HG03457 (cell line): ENCODE data around the gene UBE2C.
"Not testable (repeated sequence)": the region's sequence is repeated elsewhere in the genome, so short reads cannot be mapped to it uniquely, and the experiment has no call there.

Experiments
- ATAC-seq: cut with Tn5 transposase; IDR thresholded peaks from one replicate; pipeline ENCODE4 v1.9.1; 2021; ENCODE audit warnings: moderate number of reproducible peaks; ENCODE audit not compliant: unreplicated experiment

Gene UBE2C

DNA sequence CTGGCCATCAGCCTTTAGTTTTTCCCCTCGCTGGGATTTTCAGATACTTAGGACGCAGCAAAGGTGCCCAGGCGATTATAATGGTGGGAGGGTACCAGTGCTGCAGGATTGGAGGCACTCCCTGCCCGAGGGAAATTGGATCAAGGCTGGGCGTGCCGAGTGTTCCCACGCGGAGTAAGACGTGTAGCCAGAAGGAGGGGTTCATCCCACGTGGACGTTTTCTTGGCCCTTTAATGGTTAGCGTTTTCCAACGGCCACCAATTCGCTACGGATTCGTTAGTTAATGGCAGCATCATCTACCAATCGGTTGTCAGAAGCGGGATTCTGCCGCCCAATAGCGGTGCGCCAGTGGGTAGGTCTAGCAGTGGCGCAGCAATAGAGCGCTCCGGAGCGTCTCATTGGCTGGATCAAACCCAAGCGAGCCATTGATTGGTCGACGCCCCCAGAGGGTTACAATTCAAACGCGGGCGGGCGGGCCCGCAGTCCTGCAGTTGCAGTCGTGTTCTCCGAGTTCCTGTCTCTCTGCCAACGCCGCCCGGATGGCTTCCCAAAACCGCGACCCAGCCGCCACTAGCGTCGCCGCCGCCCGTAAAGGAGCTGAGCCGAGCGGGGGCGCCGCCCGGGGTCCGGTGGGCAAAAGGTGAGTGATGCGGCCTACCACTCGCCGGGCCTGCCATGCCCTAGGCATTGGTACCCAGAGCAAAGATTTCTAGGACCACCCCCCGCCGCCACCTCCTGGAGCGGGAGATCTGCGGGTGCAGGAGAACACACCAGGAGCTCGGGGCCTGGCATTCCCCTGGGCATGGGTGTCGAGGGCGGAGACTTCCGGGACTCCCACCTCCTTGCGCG lies at the start of gene UBE2C:
UBE2C (plus strand) TSS at position 488 of the 849 bp plus-strand sequence; CDS start at position 540, 52 bp downstream.
- peak; percentile 85 for ATAC-seq

GRCh38 chr20:45764618-45765282 lies 47.7 kb upstream of the UBE2C start:
- ATAC-seq = not testable (repeated sequence)

- ATAC-seq = no peak
Observed at GRCh38 chr20:45765307-45765875, 47.1 kb upstream of the UBE2C start.

GRCh38 chr20:45765980-45766379 lies 46.5 kb upstream of the UBE2C start:
- no peak for ATAC-seq

- no peak for ATAC-seq
Observed at GRCh38 chr20:45768479-45768878, 44.0 kb upstream of the UBE2C start.

GRCh38 chr20:45771182-45771759 lies 41.2 kb upstream of the UBE2C start:
- ATAC-seq = no peak

DNA sequence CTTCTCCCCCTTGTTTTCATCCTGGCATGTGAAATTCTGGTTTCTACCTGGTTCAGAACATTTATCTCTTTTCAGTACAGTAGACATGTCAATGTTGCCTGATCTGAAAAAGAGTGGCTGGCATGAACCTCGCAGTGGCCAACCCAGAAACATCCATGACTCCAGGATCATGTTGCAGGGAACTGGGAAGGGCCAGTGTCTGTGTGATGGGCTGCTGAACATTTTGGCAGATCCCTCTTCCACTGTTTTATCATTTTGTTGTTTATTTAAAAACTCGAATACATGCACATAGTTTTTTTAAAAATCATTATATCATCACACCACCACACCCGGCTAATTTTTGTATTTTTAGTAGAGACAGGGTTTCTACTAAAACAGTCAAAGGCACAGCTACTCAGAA lies 39.8 kb upstream of the UBE2C start:
- no peak for ATAC-seq

GRCh38 chr20:45774945-45775344 lies 37.5 kb upstream of the UBE2C start:
- no peak for ATAC-seq

DNA sequence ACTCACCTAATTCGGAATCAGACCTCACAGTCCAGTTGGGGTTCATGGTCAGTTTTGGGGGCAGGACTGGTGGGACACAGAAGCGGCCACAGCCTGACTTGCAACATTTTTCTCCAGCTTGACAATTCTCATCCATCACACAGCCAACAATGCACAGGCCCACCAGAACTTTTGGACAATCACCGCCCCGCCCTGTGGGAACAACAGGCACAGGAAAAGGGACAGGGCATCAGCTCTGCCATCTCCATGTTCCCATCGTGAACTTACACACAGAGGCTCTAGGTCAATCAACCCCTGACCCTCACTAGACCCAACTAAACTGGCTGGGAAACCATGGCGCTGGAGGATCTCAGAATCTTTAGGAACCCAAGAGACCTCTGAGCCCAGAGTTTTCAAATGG lies 37.0 kb upstream of the UBE2C start:
- ATAC-seq = no peak

DNA sequence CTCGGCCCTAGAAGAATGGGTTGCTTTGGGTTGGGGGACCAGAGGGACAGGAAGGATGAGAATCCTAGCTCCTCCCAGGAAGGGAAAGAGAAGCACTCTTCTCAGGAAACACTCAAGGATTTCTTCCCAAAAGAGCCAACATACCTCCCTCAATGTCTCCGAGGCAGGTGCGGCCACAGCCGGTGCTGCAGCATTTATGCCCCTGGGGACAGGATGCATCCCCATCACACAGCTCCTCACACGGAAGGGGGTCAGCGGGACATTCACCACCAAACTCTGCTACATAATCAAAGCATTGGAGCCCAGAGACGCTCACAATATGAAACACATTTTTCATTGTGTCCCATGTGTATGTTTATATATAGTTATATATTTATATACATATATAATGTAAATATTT lies 35.5 kb upstream of the UBE2C start:
- no peak for ATAC-seq

DNA sequence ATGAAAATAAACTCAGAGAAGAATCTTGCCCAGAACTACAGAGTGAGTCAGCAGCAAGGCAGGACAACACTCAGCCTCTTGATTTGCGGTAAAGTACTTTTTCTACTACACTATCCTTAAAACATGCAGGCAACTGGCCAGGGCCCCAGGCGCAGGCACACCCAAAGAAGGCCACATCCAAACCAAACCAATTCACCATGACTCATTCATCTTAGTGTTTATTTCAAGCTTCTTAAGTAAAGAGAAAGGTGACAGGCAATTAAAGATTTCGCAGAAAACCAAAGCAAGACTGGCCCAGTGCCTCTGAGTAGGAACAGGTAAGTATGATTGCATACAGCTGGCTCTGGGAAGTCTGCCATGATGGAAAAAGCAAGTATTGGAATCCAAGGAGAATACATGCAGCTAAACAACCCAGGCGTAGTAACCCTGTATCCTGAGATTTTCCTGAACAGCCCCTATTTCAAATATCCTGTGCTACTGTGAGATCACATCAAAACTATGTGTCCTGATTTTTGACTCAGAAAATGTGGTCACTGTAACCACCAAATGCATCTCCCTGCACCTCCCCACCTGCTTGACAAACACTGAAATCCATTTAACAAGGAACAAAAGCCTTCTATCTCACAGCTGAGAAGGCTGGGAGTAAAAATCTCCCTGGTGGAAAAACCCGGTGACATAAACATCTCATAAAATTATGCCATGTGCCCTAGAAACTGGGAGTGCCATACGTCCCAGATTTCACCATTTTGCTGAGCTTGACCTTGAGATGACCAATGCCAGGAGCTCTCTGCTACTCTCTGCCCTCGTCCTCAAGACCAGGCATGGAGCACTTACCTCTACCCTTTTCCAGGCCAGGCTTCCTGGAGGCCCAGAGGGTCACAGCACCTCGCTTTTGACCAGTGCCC lies 33.2 kb upstream of the UBE2C start:
- ATAC-seq = no peak

GRCh38 chr20:45780159-45780558 lies 32.3 kb upstream of the UBE2C start:
- no peak for ATAC-seq

DNA sequence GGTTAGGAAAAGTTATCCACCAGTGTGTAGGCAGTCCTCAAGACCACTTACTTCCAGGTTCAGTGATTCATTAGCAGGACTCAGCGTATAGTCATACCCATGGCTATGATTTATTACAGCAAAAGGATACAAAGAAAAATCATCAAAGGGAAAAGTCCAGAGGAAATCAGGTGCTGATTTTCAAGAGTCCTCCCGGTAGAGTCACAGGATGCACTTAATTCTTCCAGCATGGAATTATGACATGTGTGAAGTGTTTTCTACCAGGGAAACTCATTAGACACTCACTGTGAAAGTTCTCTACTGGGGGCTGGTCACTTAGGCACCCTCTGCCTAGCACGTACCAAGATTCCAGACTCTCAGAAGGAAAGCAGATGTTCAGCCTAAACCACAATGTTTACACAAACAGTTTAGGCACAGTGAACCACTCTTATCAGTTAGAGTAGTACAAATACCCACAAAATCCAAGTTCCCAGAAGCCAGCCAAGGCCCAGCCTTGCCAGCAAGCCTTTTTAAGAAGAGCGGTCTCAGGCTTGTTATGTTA lies 31.0 kb upstream of the UBE2C start:
- ATAC-seq = no peak

GRCh38 chr20:45782890-45783289 lies 29.6 kb upstream of the UBE2C start:
- no peak for ATAC-seq

DNA sequence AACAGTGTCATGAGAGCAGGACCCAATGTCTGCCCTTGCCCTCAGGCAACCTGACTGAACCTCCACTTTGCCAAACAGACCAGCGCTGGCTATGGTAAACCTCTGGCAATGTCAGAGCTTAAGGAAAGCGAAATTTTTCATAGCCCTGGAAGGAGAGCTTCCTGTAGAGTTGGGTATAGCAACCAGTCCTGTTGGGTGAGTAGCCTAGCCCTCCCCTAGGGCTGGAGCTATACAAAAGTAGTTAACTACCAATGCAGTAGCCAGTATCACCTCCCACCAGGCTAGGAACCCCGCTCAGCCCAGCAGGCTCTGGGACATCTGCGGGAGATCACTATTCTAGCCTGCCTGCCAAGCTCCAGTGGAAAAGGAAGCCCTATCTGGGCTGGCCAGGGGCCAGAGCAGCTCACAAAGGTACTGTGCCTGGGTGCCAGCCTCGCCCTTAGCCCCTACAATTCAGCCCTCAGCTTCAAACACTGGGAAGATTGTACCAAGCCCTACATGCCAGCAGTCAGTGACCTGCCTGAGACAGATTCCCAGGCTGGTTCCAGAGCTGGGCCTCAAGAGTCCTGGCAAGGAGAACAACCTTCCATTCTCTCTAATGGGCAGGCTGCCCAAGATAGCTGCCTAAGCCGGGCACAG lies 28.7 kb upstream of the UBE2C start:
- ATAC-seq = no peak

- no peak for ATAC-seq
Observed at GRCh38 chr20:45788351-45788750, 24.1 kb upstream of the UBE2C start.

DNA sequence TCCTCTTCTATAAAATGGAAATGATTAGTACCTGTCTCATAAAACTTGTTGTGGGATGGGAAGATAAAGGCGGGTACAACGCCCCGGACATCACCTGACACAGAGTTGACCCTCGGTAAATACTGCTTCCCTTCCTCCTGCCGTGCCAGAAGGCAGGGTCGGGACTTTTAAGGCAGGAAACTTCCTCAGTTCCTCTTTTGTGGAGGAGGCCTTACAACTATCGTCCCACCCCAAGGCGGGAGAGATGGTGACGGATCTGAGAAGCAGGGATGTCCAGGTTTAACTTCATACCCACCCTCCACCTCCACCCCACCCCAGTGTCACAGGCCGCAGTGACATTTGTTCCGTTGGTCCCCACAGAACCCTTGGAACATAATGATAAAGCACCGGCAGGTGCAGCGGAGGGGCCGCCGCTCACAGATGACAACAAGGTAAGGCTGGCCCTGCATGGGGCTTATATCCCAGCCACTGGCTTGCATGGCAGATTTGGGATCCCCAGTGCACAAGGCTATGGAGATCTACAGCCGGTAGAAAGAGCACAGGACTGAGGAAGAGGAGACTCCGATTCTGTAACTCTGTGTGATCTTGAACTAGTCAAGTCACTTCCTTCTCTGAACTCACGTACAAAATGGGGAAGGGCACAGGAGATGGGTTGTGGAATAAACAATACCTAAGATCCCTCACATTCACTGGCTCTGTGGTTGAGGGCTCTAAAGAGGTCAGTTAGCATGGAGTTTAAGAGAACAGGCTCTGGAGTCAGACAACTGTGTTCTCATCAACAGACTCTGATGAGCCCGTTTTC lies 19.9 kb upstream of the UBE2C start:
- ATAC-seq = peak; percentile 7

DNA sequence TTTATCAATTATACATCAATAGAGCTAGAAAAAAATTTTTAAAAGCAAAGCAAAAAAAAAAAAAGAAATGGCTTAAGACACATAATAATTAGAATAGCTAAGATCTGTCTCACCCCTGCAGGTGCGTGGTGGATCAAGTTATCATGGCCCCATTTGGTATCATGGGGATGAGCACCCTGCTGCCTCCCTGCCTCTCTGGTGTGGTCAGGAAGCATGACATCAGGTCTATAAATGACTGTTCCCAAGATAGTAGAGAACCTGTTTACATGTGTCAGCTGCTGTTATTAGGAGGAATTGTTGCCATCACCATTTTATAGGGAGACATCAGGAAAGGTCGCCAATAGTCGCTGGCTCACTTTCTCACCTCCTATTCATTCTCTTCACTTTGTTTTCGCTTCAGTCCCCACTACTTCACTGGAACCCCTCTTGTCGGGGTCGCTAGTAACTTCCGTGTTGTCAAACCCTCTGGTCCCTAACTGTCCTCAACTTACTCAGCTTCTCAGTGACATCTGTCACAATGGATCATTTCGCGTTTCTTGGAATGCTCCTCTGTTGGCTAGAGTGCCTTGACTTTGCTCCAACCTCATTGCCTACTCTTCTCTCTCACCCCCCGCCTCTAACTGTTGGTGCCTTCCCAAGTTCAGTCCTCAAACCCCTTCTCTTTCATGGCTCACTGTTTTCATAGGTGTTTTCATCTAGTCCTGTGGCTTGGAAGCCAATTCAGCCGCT lies 15.9 kb upstream of the UBE2C start:
- no peak for ATAC-seq
